ENCODE results near the gene RABGAP1L.
"Not testable (repeated sequence)": the region's sequence is repeated elsewhere in the genome, so short reads cannot be mapped to it uniquely, and the experiment has no call there.

The RABGAP1L gene

GRCh38 chr1:174314433-174314832, 155.1 kb downstream of the RABGAP1L start:
- DNase-seq: no peak

DNA sequence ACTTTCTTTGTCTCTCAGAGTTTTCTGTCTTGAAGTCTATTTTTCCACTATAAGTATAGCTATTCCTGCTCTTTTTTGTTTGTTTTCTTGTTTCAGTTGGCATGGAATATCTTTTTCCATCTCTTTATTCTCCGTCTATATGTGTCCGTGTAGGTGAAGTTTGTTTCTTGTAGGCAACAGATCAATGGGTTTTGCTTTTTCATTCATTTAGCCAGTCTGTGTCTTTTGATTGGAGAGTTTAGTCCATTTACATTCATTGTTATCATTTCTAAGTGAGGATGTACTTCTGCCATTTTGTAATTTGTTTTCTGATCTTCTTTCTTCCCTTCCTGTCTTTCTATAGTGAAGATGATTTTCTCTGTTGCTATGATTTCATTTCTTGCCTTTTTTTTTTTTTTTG, 155.9 kb downstream of the RABGAP1L start:
- no peak for DNase-seq

DNA sequence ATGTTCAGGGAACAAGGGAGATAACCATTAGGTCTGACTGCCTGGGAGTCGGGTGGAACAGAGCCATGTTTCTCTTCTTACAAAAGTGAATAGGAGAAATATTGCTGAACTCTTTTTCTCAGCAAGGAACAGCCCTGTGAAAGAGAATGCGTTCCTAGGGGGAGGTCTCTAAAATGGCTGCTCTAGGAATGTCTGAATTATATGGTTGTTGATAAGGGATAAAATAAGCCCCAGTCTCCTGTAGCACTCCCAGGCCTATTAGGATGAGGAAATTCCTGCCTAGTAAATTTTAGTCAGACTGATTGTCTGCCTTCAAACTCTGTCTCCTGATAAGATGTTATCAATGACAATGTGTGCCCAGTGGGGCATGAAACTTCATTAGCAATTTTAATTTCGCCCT, 161.6 kb downstream of the RABGAP1L start:
- DNase-seq: not testable (repeated sequence)

DNA sequence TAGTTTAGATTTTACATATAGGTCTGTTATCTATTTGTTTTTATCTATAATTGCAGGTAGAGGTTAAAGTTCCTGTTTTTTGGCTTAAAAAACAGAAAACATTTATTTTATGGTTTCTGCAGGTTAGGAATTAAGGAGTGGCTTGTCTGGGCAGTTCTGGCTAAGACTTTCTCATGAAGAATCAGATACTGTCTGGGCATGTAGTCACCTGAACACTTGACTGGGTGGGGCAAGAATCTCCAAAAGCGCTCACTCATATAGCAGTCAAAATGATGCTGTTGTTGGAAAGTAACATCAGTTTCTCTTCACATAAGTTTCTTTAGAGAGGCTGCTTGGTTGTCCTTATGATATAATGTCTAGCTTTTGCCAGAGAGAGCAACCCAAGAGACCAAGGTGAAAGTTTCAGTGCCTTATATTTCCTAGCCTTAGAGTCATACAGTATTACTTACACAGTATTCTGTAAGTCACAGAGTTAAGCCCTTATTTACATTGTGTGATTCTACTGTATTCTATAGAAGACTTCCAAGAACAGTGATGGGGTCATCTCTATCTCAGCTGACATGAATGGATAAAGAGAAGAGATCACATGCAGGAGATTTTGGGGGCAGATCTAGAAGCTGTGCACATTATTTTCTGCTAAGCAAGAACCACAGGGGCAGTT, 163.0 kb downstream of the RABGAP1L start:
- no peak for DNase-seq

DNA sequence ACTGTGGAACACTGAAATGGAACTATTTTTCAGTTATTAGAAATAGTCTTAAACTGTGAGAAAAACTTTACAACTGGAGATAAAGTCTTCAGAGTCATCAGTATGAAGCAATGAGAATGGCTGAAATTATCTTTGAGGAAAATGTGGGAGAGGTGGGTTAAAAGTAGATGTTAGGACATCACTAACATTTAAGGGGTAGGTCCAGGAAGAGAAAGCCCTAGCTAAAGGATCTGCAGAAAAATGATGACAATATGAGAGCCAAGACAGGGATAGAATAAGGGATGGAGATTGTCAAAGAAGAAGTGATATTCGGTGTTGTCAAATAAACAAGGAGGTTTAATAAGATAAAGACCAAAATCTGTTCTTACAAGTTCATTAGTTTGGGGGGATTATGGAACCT, 165.2 kb downstream of the RABGAP1L start:
- DNase-seq: no peak

DNA sequence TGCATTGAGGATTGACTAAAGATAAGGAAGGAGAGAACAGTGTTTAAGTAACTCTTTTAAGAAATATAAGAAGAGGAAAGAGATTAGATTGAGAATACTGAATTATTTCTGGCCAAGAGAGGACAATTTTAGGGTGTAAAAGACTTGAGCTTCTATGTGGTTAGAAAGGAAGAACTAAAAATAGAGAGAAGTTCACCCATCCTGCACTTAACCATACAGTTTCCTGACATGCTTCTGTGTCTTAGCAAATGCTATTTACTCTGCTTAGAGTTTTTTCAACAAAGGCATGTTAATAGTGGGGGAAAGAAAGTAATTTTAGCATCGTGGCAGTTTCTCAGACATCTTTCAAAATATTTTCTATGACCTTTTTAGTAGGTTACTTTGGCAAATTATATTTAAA, 165.6 kb downstream of the RABGAP1L start:
- DNase-seq: no peak

DNA sequence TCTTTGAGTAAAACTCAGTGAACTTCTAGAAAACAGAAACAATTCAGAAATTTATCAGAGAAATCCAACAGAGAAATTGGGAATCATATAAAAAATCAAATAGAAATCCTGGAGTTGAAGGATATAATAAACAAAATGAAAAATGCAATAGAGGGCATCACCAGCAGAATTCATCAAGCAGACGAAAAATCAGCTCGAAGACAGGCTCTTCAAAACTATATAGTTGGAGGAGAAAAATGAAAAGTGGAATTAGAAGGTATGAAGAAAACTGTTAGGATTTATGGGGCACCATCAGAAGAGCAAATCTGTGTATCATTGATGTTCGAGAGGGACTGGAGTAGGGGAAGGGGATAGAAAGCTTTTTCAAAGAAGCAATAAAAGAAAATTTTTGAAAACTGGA, 167.0 kb downstream of the RABGAP1L start:
- no peak for DNase-seq

DNA sequence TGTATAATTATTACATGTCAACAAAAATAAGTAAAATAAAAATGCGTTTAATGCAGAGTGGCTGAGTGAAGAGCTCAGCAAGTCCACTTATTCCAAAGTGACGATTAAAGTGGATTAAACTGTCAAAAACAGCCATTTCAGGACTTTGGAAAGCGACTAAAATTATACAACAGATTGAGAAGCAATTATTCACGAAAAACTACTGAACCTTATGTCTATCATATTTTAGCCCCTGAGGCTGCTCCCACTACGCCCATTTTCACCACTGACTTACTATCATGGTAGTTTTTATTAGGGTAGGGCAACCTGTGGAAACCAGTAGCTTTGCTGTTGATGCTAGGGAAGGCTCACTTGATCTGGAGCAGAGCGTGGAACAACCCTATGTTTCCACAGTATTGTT, 174.1 kb downstream of the RABGAP1L start:
- DNase-seq: no peak

GRCh38 chr1:174337000-174337681, 177.8 kb downstream of the RABGAP1L start:
- no peak for DNase-seq

DNA sequence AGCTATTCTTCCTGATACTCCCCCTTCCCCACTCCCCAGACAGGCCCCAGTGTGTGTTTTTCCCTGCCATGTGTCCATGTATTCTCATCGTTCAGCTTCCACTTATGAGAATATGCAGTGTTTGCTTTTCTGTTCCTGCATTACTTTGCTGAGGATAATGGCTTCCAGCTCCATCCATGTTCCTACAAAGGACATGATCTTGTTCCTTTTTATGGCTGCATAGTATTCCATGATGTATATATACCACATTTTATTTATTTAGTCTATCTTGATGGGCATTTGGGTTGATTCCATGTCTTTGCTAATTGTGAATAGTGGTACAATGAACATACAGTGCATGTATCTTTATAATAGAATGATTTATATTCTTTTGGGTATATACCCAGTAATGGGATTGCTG, 181.1 kb downstream of the RABGAP1L start:
- DNase-seq: not testable (repeated sequence)

- DNase-seq: no peak
Measured at GRCh38 chr1:174344162-174344561, 184.8 kb downstream of the RABGAP1L start.

GRCh38 chr1:174352117-174352516, 192.8 kb downstream of the RABGAP1L start:
- DNase-seq: no peak

GRCh38 chr1:174352883-174353608, 193.7 kb downstream of the RABGAP1L start:
- no peak for DNase-seq

DNA sequence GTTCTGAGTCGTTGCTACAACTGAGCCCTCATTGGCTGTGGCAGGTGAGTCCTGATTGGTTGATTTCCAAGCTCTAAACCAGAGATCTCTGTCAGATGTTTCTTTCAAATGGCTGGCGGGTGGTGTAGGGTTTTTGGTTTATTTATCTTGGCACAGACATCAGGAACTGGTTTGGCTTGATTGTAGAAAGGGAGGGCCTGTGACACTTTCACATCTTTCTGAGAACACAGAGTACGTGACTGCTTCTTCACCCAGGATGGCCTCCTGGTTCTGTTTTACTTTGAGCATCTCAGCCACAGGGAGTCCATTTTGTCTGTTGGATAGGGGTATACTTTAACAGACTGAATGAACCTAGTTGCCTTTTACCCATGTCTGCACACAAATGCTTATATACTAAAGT, 199.0 kb downstream of the RABGAP1L start:
- DNase-seq: no peak

- no peak for DNase-seq
Measured at GRCh38 chr1:174358786-174359453, 199.6 kb downstream of the RABGAP1L start.

- DNase-seq: no peak
Measured at GRCh38 chr1:174359454-174359805, 200.1 kb downstream of the RABGAP1L start.

- no peak for DNase-seq
Measured at GRCh38 chr1:174364996-174365736, 205.8 kb downstream of the RABGAP1L start.

DNA sequence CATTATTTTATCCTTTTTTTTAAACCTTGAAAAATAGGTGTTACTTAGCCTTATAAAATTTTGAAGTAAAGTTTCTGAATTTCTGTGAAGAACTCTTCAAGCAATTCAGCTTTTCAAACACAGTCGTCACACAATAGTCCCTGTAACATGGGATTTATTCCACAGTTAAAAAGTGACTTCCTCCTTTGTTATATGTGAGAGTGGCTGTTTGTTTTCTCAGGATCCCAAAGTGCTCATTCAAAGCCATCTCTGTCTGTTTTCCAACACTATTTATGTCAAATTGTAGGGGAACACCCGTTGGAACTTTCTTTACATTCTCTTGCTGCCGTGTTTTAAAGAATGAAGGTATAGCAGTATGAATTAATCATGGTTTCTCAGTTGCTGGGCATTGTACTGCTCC, 207.6 kb downstream of the RABGAP1L start:
- no peak for DNase-seq

GRCh38 chr1:174367892-174368291, 208.6 kb downstream of the RABGAP1L start:
- no peak for DNase-seq

DNA sequence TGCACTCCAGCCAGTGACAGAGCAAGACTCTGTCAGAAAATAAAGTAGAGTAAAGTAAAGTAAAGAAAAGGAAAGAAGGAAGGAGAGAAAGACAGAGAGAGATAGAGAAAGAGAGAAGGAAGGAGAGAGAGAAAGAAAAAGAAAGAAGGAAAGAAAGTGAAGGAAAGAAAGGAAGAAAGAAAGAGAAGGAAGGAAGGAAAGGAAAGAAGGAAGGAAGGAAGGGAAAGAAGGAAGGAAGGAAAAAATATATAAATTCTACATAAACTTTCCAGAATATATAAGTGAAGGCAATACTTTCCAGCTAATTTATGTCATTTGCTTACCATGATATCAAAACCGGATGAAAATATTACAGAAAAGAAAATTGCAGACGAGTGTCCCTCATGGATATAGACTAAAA, 216.7 kb downstream of the RABGAP1L start:
- DNase-seq: no peak

DNA sequence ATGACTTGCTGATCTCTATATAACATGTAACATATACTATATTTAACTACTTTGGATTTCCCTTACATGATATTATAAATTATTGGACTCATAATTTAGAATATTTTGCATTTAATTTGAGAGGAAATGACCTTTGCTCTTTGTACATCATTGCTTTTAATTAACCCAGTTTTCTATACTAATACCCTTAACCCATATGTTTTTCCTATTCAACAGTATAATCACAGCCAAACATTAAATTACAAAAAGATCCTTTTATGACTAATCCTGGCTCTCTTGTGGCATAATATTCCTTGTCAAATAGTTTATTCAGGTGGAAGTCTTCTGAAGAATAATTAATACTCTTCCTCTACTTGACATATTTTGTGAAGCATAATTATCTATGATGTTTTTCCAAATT, 232.4 kb downstream of the RABGAP1L start:
- no peak for DNase-seq

DNA sequence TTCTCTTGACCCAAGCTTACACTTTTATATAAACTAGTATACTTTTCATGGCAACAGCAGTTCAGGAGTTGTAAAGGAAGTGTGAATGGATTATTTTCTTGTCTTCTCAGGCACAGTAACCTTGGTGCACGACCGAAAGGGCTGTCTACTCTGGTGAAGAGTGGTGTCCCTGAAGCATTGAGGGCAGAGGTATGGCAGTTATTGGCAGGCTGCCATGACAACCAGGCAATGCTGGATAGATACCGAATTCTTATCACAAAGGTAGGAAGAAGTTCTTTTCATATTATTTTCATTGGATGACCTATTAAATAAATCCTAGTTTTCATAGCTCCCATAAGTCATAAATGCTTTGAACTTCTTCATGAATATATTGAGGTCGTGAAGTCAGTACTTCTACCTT, 234.6 kb downstream of the RABGAP1L start:
- no peak for DNase-seq

GRCh38 chr1:174397261-174397660, 237.9 kb downstream of the RABGAP1L start:
- no peak for DNase-seq

Measured in stimulated activated CD4-positive, alpha-beta T cell treated with anti-CD3 and anti-CD28 coated beads, Interleukin-12 subunit alpha, Interleukin-12 subunit beta, amount 100 ng/mL, for 4 hours (primary cell).